IMR-90 (cell line): ENCODE results near the gene SEPSECS. TPM values are rescaled to one million over a fixed set of nuclear protein-coding genes. Genes with fewer than 3 reads are reported as not detected.

Experiments
- ATAC-seq: fragments of 200-7000 bp; cut with Tn5 transposase; 2 replicates; pipeline ENCODE4 v1.9.1; 2020; ENCODE audit warnings: low read depth, mild to moderate bottlenecking, moderate library complexity
- BruUV-seq: library from RNA; stranded (reverse); fragments of 400-500 nt; replicated peaks from 2 replicates; lab custom pipeline; 2021; lab: Mats Ljungman, UMichigan
- CTCF ChIA-PET: fragments of 300-600 bp; formaldehyde crosslinking; extraction: SDS; loops from one replicate; lab custom pipeline; 2021; ENCODE audit warnings: antibody characterized with exemption; lab: Yijun Ruan, JAX
- POLR2A ChIA-PET: fragments of 300-600 bp; sonication (Branson Sonifier 250); formaldehyde crosslinking; loops from one replicate; lab custom pipeline; 2022; ENCODE audit warnings: antibody characterized with exemption; ENCODE audit not compliant: unreplicated experiment; lab: Charles Lee
- DNase-seq: peaks from one replicate; pipeline ENCODE4 v3.0.0; 2013
- H2AFZ ChIP-seq: replicated peaks from 2 replicates; pipeline ENCODE3; 2013; ENCODE audit warnings: low read length, mild to moderate bottlenecking; ENCODE audit not compliant: poor library complexity
- H2AK5ac ChIP-seq: 2 replicates; pipeline ENCODE4 v1.6.1; 2013; ENCODE audit warnings: low read depth, low read length, inconsistent platforms
- H2AK9ac ChIP-seq: replicated peaks from 2 replicates; pipeline ENCODE3; 2013; ENCODE audit warnings: mild to moderate bottlenecking, low read depth, low read length, moderate library complexity; ENCODE audit not compliant: poor library complexity
- H2BK120ac ChIP-seq: 2 replicates; pipeline ENCODE4 v1.6.1; 2013; ENCODE audit warnings: low read depth, low read length, inconsistent platforms
- H2BK15ac ChIP-seq: 3 replicates; pipeline ENCODE4 v1.6.1; 2013; ENCODE audit warnings: low read depth, low read length, inconsistent platforms
- H2BK20ac ChIP-seq: 2 replicates; pipeline ENCODE4 v1.6.1; 2013; ENCODE audit warnings: low read depth, mild to moderate bottlenecking, inconsistent platforms, low read length, moderate library complexity
- H2BK5ac ChIP-seq: 2 replicates; pipeline ENCODE4 v1.6.1; 2013; ENCODE audit warnings: mild to moderate bottlenecking, low read depth, low read length, inconsistent platforms; ENCODE audit not compliant: poor library complexity, severe bottlenecking
- H3K14ac ChIP-seq: replicated peaks from 2 replicates; pipeline ENCODE4 v1.6.1; 2013; ENCODE audit warnings: low read depth, low read length, inconsistent platforms
- H3K18ac ChIP-seq: 2 replicates; pipeline ENCODE4 v1.6.1; 2013; ENCODE audit warnings: low read depth, low read length, control low read depth
- H3K23ac ChIP-seq: 2 replicates; pipeline ENCODE4 v1.6.1; 2013; ENCODE audit warnings: low read depth, low read length, inconsistent platforms
- H3K27ac ChIP-seq: 2 replicates; pipeline ENCODE4 v1.5.1; 2013; ENCODE audit warnings: mild to moderate bottlenecking, control low read depth, low read length; ENCODE audit not compliant: insufficient read depth
- H3K27me3 ChIP-seq: 2 replicates; pipeline ENCODE4 v1.6.1; 2013; ENCODE audit warnings: low read length; ENCODE audit not compliant: control insufficient read depth, insufficient read depth
- H3K36me3 ChIP-seq: 2 replicates; pipeline ENCODE4 v1.6.1; 2013; ENCODE audit warnings: low read length, mixed read lengths; ENCODE audit not compliant: control insufficient read depth, insufficient read depth
- H3K4ac ChIP-seq: 2 replicates; pipeline ENCODE4 v1.6.1; 2013; ENCODE audit warnings: low read depth, low read length, inconsistent platforms
- H3K4me1 ChIP-seq: 2 replicates; pipeline ENCODE4 v1.6.1; 2013; ENCODE audit warnings: low read length, mixed read lengths; ENCODE audit not compliant: control insufficient read depth, insufficient read depth
- H3K4me2 ChIP-seq: 2 replicates; pipeline ENCODE4 v1.6.1; 2013; ENCODE audit warnings: low read depth, mild to moderate bottlenecking, control low read depth, low read length, moderate library complexity
- H3K4me3 ChIP-seq: 2 replicates; pipeline ENCODE4 v1.5.1; 2013; ENCODE audit warnings: low read depth, mild to moderate bottlenecking, control low read depth, low read length, moderate library complexity; ENCODE audit not compliant: insufficient read depth
- H3K56ac ChIP-seq: 2 replicates; pipeline ENCODE4 v1.6.1; 2013; ENCODE audit warnings: low read length, inconsistent platforms; ENCODE audit not compliant: insufficient read depth; ENCODE audit errors: extremely low read depth
- H3K79me1 ChIP-seq, 2 experiments: 2 replicates each; pipeline ENCODE4 v1.6.1; 2013; ENCODE audit warnings: low read length in 2 of 2, inconsistent platforms in 1 of 2, low read depth in 1 of 2
- H3K9ac ChIP-seq: 2 replicates; pipeline ENCODE4 v1.6.1; 2013; ENCODE audit warnings: low read depth, low read length, control low read depth
- H3K9me1 ChIP-seq: 2 replicates; pipeline ENCODE4 v1.6.1; 2013; ENCODE audit warnings: low read length, inconsistent platforms; ENCODE audit not compliant: insufficient read depth
- H3K9me3 ChIP-seq: 2 replicates; pipeline ENCODE4 v1.6.1; 2013; ENCODE audit warnings: low read length; ENCODE audit not compliant: control insufficient read depth, insufficient read depth
- H4K20me1 ChIP-seq: 2 replicates; pipeline ENCODE4 v1.6.1; 2013; ENCODE audit warnings: low read length, inconsistent platforms; ENCODE audit not compliant: insufficient read depth
- H4K5ac ChIP-seq: 2 replicates; pipeline ENCODE4 v1.6.1; 2013; ENCODE audit warnings: mild to moderate bottlenecking, low read depth, low read length, control low read depth
- H4K8ac ChIP-seq, 2 experiments: 2 replicates each; pipeline ENCODE4 v1.6.1; 2013; ENCODE audit warnings: low read depth in 2 of 2, low read length in 2 of 2, control low read depth in 1 of 2, inconsistent platforms in 1 of 2
- H4K91ac ChIP-seq: 2 replicates; pipeline ENCODE4 v1.6.1; 2013; ENCODE audit warnings: low read depth, low read length, inconsistent platforms; ENCODE audit not compliant: insufficient read depth
- BHLHE40 ChIP-seq: fragments of 150-350 bp; IDR thresholded peaks from 2 replicates; pipeline ENCODE4 v1.6.1; 2016; ENCODE audit warnings: mild to moderate bottlenecking, low read depth, low read length
- CEBPB ChIP-seq: IDR thresholded peaks from 2 replicates; pipeline ENCODE4 v1.6.1; 2012; ENCODE audit warnings: low read depth, low read length, improper control_type of control experiment
- CHD1 ChIP-seq: IDR thresholded peaks from 2 replicates; pipeline ENCODE4 v1.6.1; 2012; ENCODE audit warnings: low read depth, low read length, improper control_type of control experiment
- CTCF ChIP-seq: conservative IDR thresholded peaks from 2 replicates; pipeline ENCODE4 v1.5.1; 2012; ENCODE audit warnings: mild to moderate bottlenecking, low read depth, low read length, improper control_type of control experiment
- ELK1 ChIP-seq: fragments of 150-350 bp; IDR thresholded peaks from 2 replicates; pipeline ENCODE4 v1.6.1; 2016; ENCODE audit warnings: low read depth, mild to moderate bottlenecking, low read length, moderate library complexity, borderline replicate concordance
- FOS ChIP-seq: fragments of 150-350 bp; IDR thresholded peaks from 2 replicates; pipeline ENCODE4 v1.6.1; 2016; ENCODE audit warnings: low read depth, low read length
- MAFK ChIP-seq: IDR thresholded peaks from 2 replicates; pipeline ENCODE4 v1.6.1; 2012; ENCODE audit warnings: low read depth, low read length, improper control_type of control experiment
- MAZ ChIP-seq: IDR thresholded peaks from 2 replicates; pipeline ENCODE4 v1.6.1; 2012; ENCODE audit warnings: low read depth, mild to moderate bottlenecking, low read length, improper control_type of control experiment, moderate library complexity, borderline replicate concordance
- MXI1 ChIP-seq: IDR thresholded peaks from 2 replicates; pipeline ENCODE4 v1.6.1; 2012; ENCODE audit warnings: low read depth, mild to moderate bottlenecking, low read length, moderate library complexity, borderline replicate concordance
- NFE2L2 ChIP-seq: fragments of 150-350 bp; IDR thresholded peaks from 2 replicates; pipeline ENCODE4 v1.6.1; 2016; ENCODE audit warnings: low read depth, mild to moderate bottlenecking, low read length
- POLR2A ChIP-seq: IDR thresholded peaks from 2 replicates; pipeline ENCODE4 v1.6.1; 2012; ENCODE audit warnings: mild to moderate bottlenecking, low read depth, low read length
- RAD21 ChIP-seq: IDR thresholded peaks from 2 replicates; pipeline ENCODE4 v1.6.1; 2012; ENCODE audit warnings: low read length, improper control_type of control experiment
- RCOR1 ChIP-seq: IDR thresholded peaks from 2 replicates; pipeline ENCODE4 v1.6.1; 2012; ENCODE audit warnings: mild to moderate bottlenecking, low read length, improper control_type of control experiment; ENCODE audit not compliant: insufficient replicate concordance
- RFX5 ChIP-seq: IDR thresholded peaks from 2 replicates; pipeline ENCODE4 v1.8.0; 2012; ENCODE audit warnings: low read depth, mild to moderate bottlenecking, low read length, moderate library complexity
- SMC3 ChIP-seq: fragments of 150-350 bp; IDR thresholded peaks from 2 replicates; pipeline ENCODE4 v1.6.1; 2016; ENCODE audit warnings: low read depth, mild to moderate bottlenecking, antibody characterized with exemption, low read length, moderate library complexity
- USF2 ChIP-seq: fragments of 150-350 bp; IDR thresholded peaks from 2 replicates; pipeline ENCODE4 v1.6.1; 2017; ENCODE audit warnings: mild to moderate bottlenecking, antibody characterized with exemption, low read length, low read depth
- dilution Hi-C: fragments of 300-500 bp; cut with HindIII; formaldehyde crosslinking; loops from one replicate; pipeline ENCODE4 v1.14.3; 2018; ENCODE audit warnings: low sequenced_read_pairs; ENCODE audit not compliant: unreplicated experiment
- in situ Hi-C: fragments of 300-500 bp; cut with MboI; formaldehyde crosslinking; loops from 3 replicates; pipeline ENCODE4 v1.14.3; 2019; ENCODE audit warnings: low sequenced_read_pairs, inconsistent platforms, mixed read lengths
- intact Hi-C: fragments of 100-400 bp; cut with micrococcal nuclease; formaldehyde crosslinking; loops from 2 replicates; pipeline ENCODE4 v1.10.0; 2022
- polyA plus RNA-seq, 3 experiments: library from polyadenylated mRNA; depleted of rRNA; stranded (reverse); fragments of >200 nt; gene quantifications; 2 replicates each; pipeline ENCODE4 v1.2.3, GENCODE V29; 2012; ENCODE audit warnings: low replicate concordance in 1 of 3
- total RNA-seq: library from RNA; depleted of rRNA; stranded (reverse); fragments of >200 nt; gene quantifications from 2 replicates; pipeline ENCODE4 v1.2.3, GENCODE V29; 2012

The SEPSECS gene
- total and polyA plus RNA-seq, 2 of the 4 experiments (the other 2 are of a cell fraction) = 1.7 to 5.0 TPM

GRCh38 chr4:25169446-25169845 lies 9.2 kb upstream of the SEPSECS start:
- TF ChIP-seq ELK1 (no peak), RFX5 (no peak), RAD21 (no peak), SMC3 (no peak), FOS (no peak), MAFK (no peak), POLR2A (no peak), USF2 (no peak), RCOR1 (no peak), CHD1 (no peak), NFE2L2 (no peak), MAZ (no peak), MXI1 (no peak), CTCF (no peak), CEBPB (no peak), BHLHE40 (no peak)
- Histone ChIP-seq H4K20me1 (no peaks in the 10 kb centered on the region), H3K9ac (no peak overlapping the region), H3K23ac (no peak overlapping the region), H4K5ac (no peak overlapping the region), H2AK9ac (no peak overlapping the region), H3K14ac (no peak overlapping the region), H2BK15ac (no peak overlapping the region), H2BK120ac (no peak overlapping the region), H4K8ac (no peak overlapping the region), H2BK5ac (no peak overlapping the region), H3K36me3 (no peaks in the 10 kb centered on the region), H3K4ac (no peak overlapping the region), H3K9me3 (no peaks in the 10 kb centered on the region), H2AFZ (no peak overlapping the region), H2BK20ac (no peak overlapping the region), H3K9me1 (no peaks in the 10 kb centered on the region), H3K4me1 (peaks cover 6% of the 10 kb centered on the region), H2AK5ac (no peak overlapping the region), H3K4me3 (no peak overlapping the region), H3K18ac (no peak overlapping the region), H3K4me2 (no peak overlapping the region), H3K79me1 (no peaks in the 10 kb centered on the region), H3K27ac (no peak overlapping the region), H3K27me3 (no peaks in the 10 kb centered on the region), H4K91ac (no peak overlapping the region), H3K56ac (no peak overlapping the region)
- POLR2A ChIA-PET = no interaction called here
- DNase-seq = no peak
- CTCF ChIA-PET = interaction anchor here (0.6 kb wide), 1 partner anchor 790 kb away, joined by 3 read pairs; no protein-coding TSS in a partner anchor
- ATAC-seq = no peak
- intact Hi-C loops = no loop called here
- dilution Hi-C loops = no loop called here
- in situ Hi-C loops = no loop called here
- no TSS peak for BruUV-seq
